Suprapubic skin (tissue), 3 donors: ENCODE measurements around the gene RPS2.

Experiments used
- POLR2A ChIP-seq, 2 donors: fragments of 450-650 bp; IDR thresholded peaks; one replicate each; pipeline ENCODE4 v1.6.1; 2017; ENCODE audit warnings: antibody characterized with exemption in 2 of 2, mild to moderate bottlenecking in 2 of 2, moderate library complexity in 2 of 2
- TF ChIP-seq, protein P1 (sequence below), 2 donors: fragments of 200-600 bp in 1 of 2; fragments of 450-650 bp in 1 of 2; sonication (generic) in 1 of 2; IDR thresholded peaks; one replicate each; pipeline ENCODE4 v1.5.1; 2016 to 2019; ENCODE audit warnings: antibody characterized with exemption in 2 of 2, mild to moderate bottlenecking in 1 of 2, moderate library complexity in 1 of 2

DNA sequence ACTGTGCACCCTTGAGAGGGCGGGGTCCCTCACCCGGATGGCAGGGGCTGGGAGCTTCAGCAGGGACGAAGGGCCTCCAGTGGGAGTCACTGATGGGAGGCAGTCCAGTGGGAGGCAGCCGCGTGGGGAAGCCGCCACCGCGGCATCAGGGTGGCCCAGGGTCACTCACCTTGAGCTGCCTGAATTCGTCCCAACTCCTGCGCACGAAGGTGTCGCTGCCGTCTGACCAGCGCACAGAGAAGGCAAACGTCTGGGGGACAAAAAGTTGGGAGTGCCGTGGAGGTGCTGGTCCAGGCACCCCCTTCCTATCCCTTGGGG, 16.1 kb upstream of the RPS2 start:
- TF ChIP-seq, protein P1, sequence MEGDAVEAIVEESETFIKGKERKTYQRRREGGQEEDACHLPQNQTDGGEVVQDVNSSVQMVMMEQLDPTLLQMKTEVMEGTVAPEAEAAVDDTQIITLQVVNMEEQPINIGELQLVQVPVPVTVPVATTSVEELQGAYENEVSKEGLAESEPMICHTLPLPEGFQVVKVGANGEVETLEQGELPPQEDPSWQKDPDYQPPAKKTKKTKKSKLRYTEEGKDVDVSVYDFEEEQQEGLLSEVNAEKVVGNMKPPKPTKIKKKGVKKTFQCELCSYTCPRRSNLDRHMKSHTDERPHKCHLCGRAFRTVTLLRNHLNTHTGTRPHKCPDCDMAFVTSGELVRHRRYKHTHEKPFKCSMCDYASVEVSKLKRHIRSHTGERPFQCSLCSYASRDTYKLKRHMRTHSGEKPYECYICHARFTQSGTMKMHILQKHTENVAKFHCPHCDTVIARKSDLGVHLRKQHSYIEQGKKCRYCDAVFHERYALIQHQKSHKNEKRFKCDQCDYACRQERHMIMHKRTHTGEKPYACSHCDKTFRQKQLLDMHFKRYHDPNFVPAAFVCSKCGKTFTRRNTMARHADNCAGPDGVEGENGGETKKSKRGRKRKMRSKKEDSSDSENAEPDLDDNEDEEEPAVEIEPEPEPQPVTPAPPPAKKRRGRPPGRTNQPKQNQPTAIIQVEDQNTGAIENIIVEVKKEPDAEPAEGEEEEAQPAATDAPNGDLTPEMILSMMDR (IDR thresholded peaks at IDR 0.05) = no peak
- no peak for TF ChIP-seq POLR2A (IDR thresholded peaks at IDR 0.05)
